Fibroblast of lung (primary cell): ENCODE measurements around the gene NGF.

Experiments used
- EZH2 ChIP-seq: IDR thresholded peaks from 2 replicates; pipeline ENCODE4 v1.5.1; 2012; ENCODE audit warnings: low read length, control low read depth, mild to moderate bottlenecking; ENCODE audit errors: missing control alignments
- TF ChIP-seq, protein P1 (sequence below), 2 donors: IDR thresholded peaks in 1 of 2; conservative IDR thresholded peaks in 1 of 2; 1 replicate in 1 of 2; 2 replicates in 1 of 2; pipeline ENCODE4 v1.5.1; 2011 to 2012; ENCODE audit warnings: low read length in 2 of 2, control low read depth in 1 of 2, inconsistent platforms in 1 of 2, low read depth in 1 of 2, mild to moderate bottlenecking in 1 of 2

DNA sequence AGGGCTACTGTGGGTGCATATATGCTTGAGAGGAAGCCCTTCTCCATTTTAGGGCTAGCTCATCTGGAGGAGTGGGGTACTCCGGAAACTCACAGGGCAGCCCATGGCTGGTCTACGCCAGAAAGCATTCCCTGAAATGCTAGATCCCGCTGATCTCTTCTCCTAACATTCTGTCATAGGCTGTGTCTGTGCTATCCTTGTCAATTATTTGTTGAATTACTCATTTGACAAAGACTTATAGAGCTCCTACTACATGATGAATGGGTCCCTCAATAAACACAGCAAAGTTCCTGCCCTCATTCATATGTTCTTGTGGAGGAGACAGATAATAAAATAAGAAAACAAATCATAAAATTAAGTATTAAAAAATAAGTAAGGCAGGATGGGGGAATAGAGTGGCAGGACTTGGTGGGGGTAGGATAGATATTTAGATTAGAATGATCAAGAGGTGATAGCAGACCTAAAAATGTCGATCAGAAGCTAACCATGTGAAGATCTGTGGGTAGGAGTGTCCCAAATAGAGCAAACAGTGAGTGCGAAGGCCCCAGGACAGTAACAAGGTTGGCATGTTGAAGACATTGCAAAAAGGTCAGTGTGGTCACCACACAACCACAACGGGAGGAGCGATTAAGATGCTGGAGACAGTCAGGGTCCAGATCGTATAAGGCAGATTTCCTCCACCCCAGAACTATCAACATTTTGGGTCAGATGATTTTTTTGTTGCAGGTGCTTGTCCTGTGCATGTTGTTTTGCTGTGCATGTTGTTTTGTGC, 13.2 kb downstream of the NGF start:
- no peak for TF ChIP-seq EZH2
- TF ChIP-seq, protein P1, sequence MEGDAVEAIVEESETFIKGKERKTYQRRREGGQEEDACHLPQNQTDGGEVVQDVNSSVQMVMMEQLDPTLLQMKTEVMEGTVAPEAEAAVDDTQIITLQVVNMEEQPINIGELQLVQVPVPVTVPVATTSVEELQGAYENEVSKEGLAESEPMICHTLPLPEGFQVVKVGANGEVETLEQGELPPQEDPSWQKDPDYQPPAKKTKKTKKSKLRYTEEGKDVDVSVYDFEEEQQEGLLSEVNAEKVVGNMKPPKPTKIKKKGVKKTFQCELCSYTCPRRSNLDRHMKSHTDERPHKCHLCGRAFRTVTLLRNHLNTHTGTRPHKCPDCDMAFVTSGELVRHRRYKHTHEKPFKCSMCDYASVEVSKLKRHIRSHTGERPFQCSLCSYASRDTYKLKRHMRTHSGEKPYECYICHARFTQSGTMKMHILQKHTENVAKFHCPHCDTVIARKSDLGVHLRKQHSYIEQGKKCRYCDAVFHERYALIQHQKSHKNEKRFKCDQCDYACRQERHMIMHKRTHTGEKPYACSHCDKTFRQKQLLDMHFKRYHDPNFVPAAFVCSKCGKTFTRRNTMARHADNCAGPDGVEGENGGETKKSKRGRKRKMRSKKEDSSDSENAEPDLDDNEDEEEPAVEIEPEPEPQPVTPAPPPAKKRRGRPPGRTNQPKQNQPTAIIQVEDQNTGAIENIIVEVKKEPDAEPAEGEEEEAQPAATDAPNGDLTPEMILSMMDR (conservative IDR thresholded peaks at IDR 0.05 in 1 of 2, IDR thresholded peaks at IDR 0.05 in 1 of 2; ENCODE audit: low read depth in 1 of 2, low read length in 2 of 2): no peak
